Left colon (tissue), 2 donors: ENCODE results near the gene AKAP10. TPM values are rescaled to one million over a fixed set of nuclear protein-coding genes. Genes with fewer than 3 reads are reported as not detected.
"Not testable (repeated sequence)": the region's sequence is repeated elsewhere in the genome, so short reads cannot be mapped to it uniquely, and the experiment has no call there.

Experiments used
- ATAC-seq: fragments of 200-7000 bp; cut with Tn5 transposase; one replicate; pipeline ENCODE4 v1.9.1; 2020; ENCODE audit warnings: mild to moderate bottlenecking, moderate library complexity
- DNase-seq, 2 donors: peaks; one replicate each; pipeline ENCODE4 v3.0.0-alpha.2; 2020
- intact Hi-C, 2 donors: fragments of 100-400 bp; cut with DNase I in 1 of 2; cut with micrococcal nuclease in 1 of 2; formaldehyde crosslinking; loops; one replicate each; pipeline versions ENCODE4 v1.11.2 to v1.14.0; 2022; cut with DNase I, micrococcal nuclease
- total RNA-seq, 2 donors: library from RNA; stranded (reverse); fragmentation: NEBNext Ultra II Directional; extraction: Animal tissue kit (Norgen Biotek cat#: 25700); gene quantifications; one replicate each; pipeline ENCODE4 v1.2.1, GENCODE V29; 2021
- donor health status: DM: no; HTN: no; CAD: no.
- donor health status: DM: yes; HTN: yes; CAD: no.

AKAP10 gene
- total RNA-seq, 2 donors from 2014 or later, result 26.5 to 30.0 TPM

DNA sequence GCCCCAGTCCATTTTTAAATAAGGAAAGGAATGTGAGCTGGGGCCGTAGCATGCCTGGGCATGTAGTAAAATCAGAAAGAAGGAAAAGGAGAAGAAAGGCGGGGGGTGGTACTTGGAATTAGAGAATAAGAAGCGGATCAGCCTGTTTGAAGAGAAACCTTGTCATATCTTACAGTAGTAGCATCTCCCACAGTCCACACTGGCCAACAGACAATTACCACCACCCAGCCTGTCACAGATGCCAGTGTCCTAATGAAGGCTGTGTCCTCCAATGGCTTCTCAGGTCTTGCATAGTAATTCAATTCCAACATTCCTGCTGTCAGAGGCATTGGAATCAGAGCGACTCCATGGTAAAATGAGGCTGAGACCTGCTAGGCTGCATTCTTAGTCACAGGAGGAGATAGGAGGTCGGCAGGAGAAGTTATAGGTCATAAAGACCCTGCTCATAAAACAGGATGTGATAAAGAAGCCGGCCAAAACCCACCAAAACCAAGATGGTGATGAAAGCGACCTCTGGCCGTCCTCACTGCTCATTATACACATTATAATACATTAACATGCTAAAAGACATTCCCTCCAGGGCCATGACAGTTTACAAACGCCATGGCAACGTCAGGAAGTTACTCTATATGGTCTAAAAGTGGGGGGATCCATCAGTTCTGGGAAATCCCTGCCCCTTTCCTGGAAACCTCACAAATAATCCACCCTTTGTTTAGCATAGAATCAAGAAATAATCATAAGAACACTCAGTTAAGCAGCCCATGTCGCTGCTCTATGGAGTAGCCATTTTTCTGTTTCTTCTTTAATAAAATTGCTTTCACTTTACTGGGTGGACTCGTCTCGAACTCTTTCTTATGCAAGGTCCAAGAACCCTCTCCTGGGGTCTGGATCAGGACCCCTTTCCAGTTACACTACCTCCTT, 9.6 kb upstream of the AKAP10 start:
- DNase-seq, result no peak
- no peak for ATAC-seq
- intact Hi-C loops, result no loop called here

DNA sequence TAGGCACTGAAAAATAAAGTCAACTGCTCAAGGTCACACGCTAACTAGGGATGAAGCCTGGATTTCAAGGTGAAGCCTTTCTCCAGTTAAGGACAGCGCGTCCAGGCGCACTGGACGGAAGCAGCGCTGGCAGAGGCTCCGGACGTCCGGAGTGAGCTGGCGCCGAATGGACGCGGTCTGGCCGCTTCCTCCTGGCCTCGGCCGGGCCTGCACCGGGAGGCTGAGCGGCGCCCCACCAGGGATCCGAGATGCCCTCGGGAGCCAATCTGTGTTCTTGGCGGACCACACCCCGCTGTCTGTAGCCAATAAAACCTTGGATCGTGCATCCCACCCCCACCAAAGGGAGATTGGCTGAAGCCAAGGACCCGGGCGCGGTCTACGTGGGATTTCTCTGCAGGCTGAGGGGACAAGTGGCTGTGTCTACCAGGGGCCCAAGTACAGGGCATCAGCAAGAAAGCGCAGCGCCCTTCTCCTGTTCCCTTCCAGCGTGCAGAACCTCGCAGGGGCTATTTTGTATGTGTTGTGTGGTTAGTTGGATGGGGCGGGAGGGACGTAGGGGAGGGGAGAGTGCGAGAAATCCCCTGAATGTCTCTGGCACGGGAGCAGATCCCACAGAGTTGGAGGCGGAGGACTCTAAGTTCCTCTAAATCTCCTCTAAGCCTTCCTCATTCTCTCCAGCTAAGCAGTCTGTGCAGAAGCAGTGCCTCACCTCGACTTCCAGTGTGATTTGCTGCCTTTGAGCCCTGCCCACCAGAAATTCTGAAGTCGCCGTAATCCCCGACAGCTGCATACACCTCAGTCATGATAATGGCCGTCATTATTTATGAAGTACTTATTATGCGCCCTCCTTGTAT, 2.5 kb upstream of the AKAP10 start:
- peak in 1 of 2 donors; percentile 19 for DNase-seq
- no peak for ATAC-seq

DNA sequence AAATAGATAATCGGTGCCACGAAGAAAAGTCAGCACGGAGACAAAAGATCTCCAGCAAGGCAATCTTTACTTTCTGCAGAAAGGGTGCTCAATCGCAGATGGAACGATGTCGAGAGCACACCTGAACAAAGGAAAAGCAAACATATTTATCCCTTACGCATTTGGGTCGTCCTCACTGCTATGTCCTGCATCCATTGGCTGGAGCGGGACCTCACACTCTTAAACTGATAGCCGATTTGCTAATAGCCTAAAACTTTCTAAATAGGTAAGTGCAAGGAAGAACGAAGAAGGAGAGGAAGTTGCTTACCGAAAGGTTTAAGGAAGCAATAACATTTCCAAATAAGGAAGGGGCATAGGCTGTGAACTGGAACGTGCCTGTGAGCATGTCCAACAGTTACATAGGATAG, 1.2 kb upstream of the AKAP10 start:
- DNase-seq (no peak), ATAC-seq (no peak)
- intact Hi-C loops, result no loop called here

More for the DNA sequence above, 2.5 kb upstream of the AKAP10 start:
- intact Hi-C loops, result no loop called here

DNA sequence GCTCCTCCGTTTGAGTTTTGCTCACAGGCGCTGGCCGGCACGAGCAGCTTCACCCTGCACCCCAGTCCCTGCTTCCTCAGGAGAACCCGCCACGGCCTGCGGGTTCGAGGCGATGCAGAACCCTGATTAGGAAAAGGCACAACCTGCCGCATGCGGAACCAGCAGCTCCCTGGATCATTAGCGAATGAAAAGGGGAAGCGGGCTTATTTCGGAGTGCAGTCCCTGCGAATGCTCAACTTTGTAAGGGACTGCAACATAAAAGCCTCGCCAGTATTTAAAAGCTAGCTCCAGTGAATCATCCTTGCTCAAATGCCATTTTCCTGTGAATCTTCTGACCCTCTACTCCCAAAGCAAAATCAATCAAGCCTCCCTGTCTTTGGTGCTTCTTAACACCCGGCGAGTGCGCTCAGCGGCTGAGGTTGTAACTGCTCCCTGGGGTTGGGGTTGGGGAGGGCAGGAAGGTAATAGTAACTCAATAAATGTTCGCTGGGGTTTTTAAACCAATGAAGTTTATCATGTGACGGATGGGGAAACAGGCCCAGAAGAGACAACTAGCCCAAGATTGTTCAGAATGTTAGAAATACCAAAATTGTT, 678 bp upstream of the AKAP10 start:
- DNase-seq, result peak in 1 of 2 donors; percentile 35

DNA sequence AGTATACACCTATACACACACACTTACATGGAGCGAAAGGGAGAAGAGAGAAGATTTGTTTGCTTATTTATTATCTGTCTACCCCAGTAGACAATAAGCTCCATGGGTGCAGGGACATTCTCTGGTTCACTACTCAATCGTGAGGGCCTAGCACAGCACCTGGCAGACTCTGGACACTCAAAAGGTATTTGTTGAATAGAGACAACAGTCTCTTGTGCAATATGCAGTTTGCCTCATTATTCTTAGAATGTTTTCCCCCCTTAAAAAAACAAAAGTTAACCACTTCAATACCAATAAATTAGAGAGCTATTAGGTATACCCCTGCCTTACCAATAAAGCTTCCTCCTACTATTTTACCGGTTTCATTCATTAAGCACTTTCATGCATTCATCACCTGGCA, 2.0 kb downstream of the AKAP10 start:
- intact Hi-C loops, result no loop called here

More for the DNA sequence above, 678 bp upstream of the AKAP10 start:
- intact Hi-C loops, result no loop called here
- ATAC-seq, result no peak

DNA sequence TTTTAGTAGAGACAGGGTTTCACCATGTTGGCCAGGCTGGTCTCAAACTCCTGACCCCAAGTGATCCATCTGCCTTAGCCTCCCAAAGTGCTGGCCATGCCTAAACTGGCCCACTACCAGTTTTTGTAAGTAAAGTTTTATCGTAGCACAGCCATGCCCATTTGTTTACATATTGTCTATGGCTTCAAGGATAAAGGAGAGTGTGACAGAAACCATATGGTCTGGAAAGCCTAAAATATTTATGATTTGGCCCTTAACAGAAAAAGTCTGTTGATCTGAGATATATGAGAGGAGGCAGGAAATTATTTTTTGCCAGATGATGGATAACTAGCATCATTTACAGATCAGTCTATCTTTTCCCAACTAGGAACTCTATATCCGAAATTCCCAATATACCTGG, 4.5 kb downstream of the AKAP10 start:
- intact Hi-C loops, result no loop called here
- ATAC-seq, result no peak
- DNase-seq, result no peak

More for the DNA sequence above, 2.0 kb downstream of the AKAP10 start:
- no peak for DNase-seq
- ATAC-seq, result no peak

DNA sequence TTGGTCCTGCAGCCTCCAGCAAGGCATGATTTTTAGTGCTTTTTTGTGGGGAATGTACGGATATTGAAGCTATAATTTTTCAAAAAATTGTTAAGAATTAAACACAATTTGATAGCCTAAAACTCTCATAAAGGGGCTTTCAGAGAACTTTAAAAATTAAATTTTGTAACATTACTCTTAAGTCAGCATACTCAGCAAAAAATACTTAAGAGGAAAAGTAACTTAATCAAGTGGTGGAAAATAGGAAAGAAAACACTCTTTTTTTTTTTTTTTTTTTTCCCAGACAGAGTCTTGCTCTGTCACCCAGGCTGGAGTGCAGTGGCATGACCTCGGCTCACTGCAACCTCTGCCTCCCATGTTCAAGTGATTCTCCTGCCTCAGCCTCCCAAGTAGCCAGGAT, 14.7 kb downstream of the AKAP10 start:
- DNase-seq, ATAC-seq, intact Hi-C loops: not testable (repeated sequence)

DNA sequence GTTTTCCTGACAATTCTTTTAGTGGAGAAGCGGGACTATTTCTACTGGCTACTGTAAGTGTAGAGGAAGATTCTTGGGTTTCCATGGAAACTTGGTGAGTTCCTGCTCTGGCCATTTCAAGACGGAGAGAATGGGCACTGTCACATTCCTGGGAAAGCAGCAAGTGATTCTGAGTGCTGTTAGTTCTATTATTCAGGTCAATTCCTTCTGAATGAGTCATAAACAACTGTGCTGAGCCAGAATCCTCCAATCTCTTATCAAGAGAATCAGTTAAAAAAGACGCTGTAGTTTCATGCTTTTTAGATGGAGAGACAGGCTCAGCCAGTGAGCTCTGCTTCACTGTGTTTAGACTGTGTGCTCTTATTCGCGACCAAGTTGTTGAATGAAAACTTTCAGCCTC, 19.6 kb downstream of the AKAP10 start:
- intact Hi-C loops, result no loop called here
- no peak for ATAC-seq
- DNase-seq, result no peak

DNA sequence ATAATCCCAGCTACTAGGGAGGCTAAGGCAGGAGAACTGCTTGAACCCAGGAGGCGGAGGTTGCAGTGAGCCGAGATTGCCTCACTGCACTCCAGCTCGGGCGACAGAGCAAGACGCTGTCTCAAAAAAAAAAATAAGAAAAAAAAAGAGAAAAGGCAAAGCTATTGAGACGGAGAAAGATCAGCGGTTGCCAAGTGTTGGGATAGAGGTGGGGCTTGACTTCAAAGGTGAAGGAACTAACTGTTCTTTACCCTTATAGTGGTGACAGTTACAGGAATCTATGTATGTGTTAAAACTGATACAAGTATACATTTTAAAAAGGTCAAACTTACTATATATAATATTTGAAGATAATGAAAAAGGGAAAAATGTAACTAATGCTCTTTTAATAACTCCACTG, 22.5 kb downstream of the AKAP10 start:
- intact Hi-C loops, result no loop called here
- DNase-seq, result no peak
- ATAC-seq, result no peak

DNA sequence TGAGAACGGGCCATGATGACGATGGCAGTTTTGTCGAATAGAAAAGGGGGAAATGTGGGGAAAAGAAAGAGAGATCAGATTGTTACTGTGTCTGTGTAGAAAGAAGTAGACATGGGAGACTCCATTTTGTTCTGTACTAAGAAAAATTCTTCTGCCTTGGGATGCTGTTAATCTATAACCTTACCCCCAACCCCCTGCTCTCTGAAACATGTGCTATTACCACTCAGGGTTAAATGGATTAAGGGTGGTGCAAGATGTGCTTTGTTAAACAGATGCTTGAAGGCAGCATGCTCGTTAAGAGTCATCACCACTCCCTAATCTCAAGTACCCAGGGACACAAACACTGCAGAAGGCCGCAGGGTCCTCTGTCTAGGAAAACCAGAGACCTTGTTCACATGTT, 26.2 kb downstream of the AKAP10 start:
- DNase-seq, ATAC-seq, intact Hi-C loops: not testable (repeated sequence)

DNA sequence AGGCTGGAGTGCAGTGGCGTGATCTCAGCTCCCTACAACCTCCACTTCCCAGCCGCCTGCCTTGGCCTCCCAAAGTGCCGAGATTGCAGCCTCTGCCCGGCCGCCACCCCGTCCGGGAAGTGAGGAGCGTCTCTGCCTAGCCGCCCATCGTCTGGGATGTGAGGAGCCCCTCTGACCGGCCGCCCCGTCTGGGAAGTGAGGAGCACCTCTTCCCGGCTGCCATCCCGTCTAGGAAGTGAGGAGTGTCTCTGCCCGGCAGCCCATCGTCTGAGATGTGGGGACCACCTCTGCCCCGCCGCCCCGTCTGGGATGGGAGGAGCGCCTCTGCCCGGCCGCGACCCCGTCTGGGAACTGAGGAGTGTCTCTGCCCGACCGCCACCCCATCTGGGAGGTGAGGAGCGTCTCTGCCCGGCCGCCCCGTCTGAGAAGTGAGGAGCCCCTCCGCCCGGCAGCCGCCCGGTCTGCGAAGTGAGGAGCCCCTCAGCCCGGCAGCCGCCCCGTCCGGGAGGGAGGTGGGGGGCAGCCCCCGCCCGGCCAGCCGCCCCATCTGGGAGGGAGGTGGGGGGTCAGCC, 26.9 kb downstream of the AKAP10 start:
- DNase-seq, intact Hi-C loops, ATAC-seq: not testable (repeated sequence)

DNA sequence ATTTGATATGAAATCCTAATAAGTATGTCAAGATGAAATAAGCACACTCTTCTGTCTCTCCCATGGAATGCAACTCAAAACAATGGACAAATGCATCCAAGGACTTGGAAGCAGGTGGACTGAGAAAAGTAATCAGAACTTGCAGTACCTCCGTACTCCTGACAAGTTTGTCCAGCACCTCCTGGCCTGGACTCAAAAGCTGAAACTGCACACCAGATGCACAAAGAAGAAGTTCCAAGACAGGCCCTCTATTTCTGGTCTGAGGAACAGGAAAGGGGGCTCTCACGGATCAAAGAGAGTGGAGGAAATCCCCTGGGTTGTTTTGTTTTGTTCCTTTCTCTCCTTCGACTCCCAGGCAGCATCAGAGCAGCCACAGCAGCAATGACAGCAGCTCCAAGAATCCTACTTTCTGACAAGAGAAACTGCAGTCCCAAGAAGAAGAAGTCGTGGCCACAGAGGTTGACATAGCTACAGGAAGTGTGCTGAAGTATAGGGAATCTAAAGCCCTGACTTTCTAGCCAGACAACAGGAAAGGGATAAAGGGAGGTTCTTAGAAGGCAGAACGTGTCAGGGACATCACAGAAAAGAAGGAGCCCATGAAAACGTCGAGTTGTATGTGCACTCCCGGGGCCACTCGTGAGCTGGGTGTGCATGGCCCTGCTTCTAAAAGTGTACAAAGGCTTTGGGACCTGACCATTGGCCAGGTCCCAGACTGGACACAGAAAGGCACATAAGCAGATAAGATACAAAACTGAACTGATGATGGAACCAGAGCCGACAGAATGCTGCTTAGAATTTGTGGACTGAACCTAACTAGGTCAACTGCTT, 29.3 kb downstream of the AKAP10 start:
- ATAC-seq (no peak), DNase-seq (no peak)
- intact Hi-C loops, result no loop called here

DNA sequence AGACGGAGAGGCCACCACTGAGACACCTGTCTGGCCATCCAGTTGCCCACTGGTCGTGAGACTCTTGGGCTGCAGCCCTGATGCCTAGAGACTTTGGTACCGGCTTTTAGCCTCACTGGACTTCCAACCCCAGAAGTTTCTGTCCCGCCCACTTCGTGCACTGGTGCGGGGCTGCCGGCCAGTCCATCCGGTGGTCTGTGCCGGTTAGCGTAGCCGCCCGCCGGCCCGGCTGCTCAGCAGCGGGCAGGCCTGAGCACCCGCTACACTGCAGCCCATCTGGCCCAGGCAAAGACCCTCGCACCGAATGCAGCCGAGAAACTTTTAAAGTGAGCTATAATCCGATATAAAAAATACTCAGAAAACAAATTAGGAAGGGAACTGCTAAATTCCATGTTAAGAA, 30.7 kb downstream of the AKAP10 start:
- ATAC-seq (no peak), DNase-seq (no peak)
- intact Hi-C loops, result no loop called here

DNA sequence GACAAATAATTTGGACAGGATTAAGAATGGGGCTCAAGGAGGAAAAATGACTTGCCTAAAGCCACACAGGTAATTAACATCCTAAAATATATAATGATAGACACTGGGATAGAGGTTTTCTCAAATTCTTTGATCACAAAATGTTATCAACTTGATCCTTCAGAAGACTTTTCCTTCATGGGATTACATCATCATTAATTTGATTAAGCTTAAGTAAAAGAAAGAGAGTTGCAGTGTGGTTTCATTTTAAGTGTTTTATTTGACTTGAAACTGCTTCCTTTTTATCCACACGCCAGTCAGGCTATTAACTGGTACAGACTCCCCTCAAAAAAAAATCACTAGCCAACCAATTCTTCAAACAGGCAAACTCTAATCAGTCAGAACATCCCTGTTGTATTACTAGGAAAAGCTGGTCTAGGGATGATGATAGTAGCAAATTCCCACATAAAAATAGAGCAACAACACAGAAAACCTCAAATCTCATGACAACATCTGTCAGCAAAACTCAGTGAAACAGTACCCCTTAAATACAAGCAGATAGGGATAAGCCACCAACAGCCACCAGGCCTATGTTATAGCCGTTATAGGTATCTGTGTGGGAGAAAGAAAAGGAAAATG, 32.5 kb downstream of the AKAP10 start:
- no peak for ATAC-seq
- no peak for DNase-seq
- intact Hi-C loops, result no loop called here

DNA sequence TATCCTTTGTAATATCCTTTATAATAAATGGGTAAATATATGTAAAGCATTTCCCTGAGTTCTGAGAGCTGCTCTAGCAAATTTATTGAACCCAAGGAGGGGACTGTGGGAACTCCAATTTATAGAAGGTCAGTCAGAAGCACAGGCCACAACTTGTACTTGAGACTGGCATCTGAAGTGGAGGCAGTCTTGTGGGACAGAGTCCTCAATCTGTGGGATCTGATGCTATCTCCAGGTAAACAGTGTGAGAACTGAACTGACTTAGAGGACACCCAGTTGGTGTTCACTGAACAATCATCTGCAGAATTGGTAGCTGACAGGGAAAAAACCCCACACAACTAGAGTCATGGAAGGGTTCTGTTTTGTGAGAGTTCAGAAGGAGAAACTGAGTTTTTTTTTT, 34.0 kb downstream of the AKAP10 start:
- ATAC-seq (no peak), DNase-seq (no peak)
- intact Hi-C loops, result no loop called here

DNA sequence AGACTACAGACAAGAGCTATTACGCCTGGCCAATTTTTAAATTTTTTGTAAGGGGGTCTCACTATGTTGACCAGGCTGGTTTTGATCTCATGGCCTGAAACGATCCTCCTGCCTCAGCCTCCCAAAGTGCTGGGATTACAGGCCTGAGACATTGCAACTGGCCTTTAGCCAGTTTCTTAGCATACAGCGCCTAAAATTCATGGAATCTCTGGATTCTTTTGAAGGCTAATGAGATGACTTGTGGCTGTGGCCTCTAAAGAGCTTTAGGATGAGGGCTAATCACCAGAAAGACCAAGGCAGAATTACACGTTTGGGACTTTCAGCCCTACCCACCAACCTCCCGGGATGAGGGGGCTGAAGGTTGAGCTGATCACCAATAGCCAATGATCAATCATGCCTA, 34.6 kb downstream of the AKAP10 start:
- intact Hi-C loops, result no loop called here
- ATAC-seq (no peak), DNase-seq (no peak)

DNA sequence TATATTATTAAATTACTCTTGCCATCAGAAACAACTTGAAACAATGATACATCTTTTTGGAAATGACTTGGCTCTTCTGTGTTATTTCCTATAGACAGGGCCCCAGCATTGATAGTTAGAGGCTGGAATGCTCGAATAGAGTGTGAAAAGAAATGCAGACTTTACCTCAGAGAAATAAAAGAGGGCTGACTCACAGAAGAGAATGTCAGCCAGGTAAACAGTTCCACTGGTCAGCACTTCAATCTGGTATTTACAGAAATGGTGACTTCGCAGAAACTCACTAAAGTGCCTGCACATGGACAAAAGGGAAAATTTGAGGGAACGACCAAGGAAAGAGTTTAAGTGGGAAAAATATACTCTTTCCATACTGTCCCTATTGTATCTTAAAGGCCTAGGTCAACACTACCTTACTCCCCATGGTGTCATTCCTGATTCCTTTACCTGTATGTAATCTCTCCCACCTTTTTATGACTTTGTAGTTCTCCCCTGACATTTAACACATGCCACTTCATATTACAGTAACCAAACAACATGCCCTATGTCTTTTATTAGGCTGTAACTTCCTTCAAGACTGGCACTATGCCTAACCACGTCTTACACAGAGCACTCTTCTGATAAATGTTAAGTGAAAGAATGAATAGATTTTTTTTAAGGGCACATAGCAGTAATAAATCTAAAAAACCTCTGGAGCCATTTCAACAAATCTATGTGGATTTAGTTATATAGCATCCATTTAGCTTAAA, 36.7 kb downstream of the AKAP10 start:
- intact Hi-C loops, result no loop called here
- DNase-seq, result no peak
- ATAC-seq, result peak; percentile 95
